ENCODE measurements around the gene PHKG2.

Gene PHKG2

GRCh38 chr16:30782486-30783279, 34.5 kb downstream of the PHKG2 start:
- in situ Hi-C loops (cut with HindIII; ENCODE audit: low pct_ligation_motif_present, low pct_unique_long_range_greater_than_20kb, low sequenced_read_pairs) = loop anchor here (25.0 kb wide), 1 partner anchor 105 kb away; the partner anchor contains the start of genes BCL7C and CTF1
- DNase-seq = no peak

GRCh38 chr16:30783280-30784109, 35.3 kb downstream of the PHKG2 start:
- no peak for DNase-seq
- in situ Hi-C loops (cut with HindIII; ENCODE audit: low pct_ligation_motif_present, low pct_unique_long_range_greater_than_20kb, low sequenced_read_pairs) = loop anchor here (25.0 kb wide), 1 partner anchor 104 kb away; the partner anchor contains the start of genes BCL7C and CTF1

GRCh38 chr16:30784215-30784614, 36.0 kb downstream of the PHKG2 start:
- no peak for DNase-seq
- in situ Hi-C loops (cut with HindIII; ENCODE audit: low pct_ligation_motif_present, low pct_unique_long_range_greater_than_20kb, low sequenced_read_pairs) = loop anchor here (25.0 kb wide), 1 partner anchor 103 kb away; the partner anchor contains the start of genes BCL7C and CTF1

- DNase-seq = no peak
- in situ Hi-C loops (cut with HindIII; ENCODE audit: low pct_ligation_motif_present, low pct_unique_long_range_greater_than_20kb, low sequenced_read_pairs) = loop anchor here (25.0 kb wide), 1 partner anchor 102 kb away; the partner anchor contains the start of genes BCL7C and CTF1
Measured at GRCh38 chr16:30785126-30786106, 37.2 kb downstream of the PHKG2 start.

GRCh38 chr16:30786115-30786935, 38.1 kb downstream of the PHKG2 start:
- DNase-seq = peak; percentile 73
- in situ Hi-C loops (cut with HindIII; ENCODE audit: low pct_ligation_motif_present, low pct_unique_long_range_greater_than_20kb, low sequenced_read_pairs) = loop anchor here (25.0 kb wide), 1 partner anchor 101 kb away; the partner anchor contains the start of genes BCL7C and CTF1

GRCh38 chr16:30786936-30787612, 38.8 kb downstream of the PHKG2 start, which contains the start of gene ZNF629:
TSS of gene ZNF629 (minus strand) at chr16:30787205. CDS start at chr16:30784482, 2,723 bp downstream.
- DNase-seq = peak; percentile 65
- in situ Hi-C loops (cut with HindIII; ENCODE audit: low pct_ligation_motif_present, low pct_unique_long_range_greater_than_20kb, low sequenced_read_pairs) = loop anchor here (25.0 kb wide), 1 partner anchor 100 kb away; the partner anchor contains the start of genes BCL7C and CTF1

GRCh38 chr16:30787613-30788378, 39.6 kb downstream of the PHKG2 start:
- in situ Hi-C loops (cut with HindIII; ENCODE audit: low pct_ligation_motif_present, low pct_unique_long_range_greater_than_20kb, low sequenced_read_pairs) = loop anchor here (25.0 kb wide), 1 partner anchor 100 kb away; the partner anchor contains the start of genes BCL7C and CTF1
- no peak for DNase-seq

- no peak for DNase-seq
- in situ Hi-C loops (cut with HindIII; ENCODE audit: low pct_ligation_motif_present, low pct_unique_long_range_greater_than_20kb, low sequenced_read_pairs) = loop anchor here (25.0 kb wide), 1 partner anchor 94 kb away; the partner anchor contains the start of genes BCL7C and CTF1
Measured at GRCh38 chr16:30793508-30794069, 45.4 kb downstream of the PHKG2 start.

GRCh38 chr16:30794634-30795033, 46.4 kb downstream of the PHKG2 start:
- no peak for DNase-seq
- in situ Hi-C loops (cut with HindIII; ENCODE audit: low pct_ligation_motif_present, low pct_unique_long_range_greater_than_20kb, low sequenced_read_pairs) = loop anchor here (25.0 kb wide), 1 partner anchor 93 kb away; the partner anchor contains the start of genes BCL7C and CTF1

GRCh38 chr16:30797670-30798309, 49.6 kb downstream of the PHKG2 start:
- no peak for DNase-seq
- in situ Hi-C loops (cut with HindIII; ENCODE audit: low pct_ligation_motif_present, low pct_unique_long_range_greater_than_20kb, low sequenced_read_pairs) = loop anchor here (25.0 kb wide), 1 partner anchor 90 kb away; the partner anchor contains the start of genes BCL7C and CTF1
